ENCODE measurements around the gene IFIT1B. TPM values are rescaled to one million over a fixed set of nuclear protein-coding genes. Genes with fewer than 3 reads are reported as not detected.
"Not testable (repeated sequence)": the region's sequence is repeated elsewhere in the genome, so short reads cannot be mapped to it uniquely, and the experiment has no call there.

IFIT1B gene, protein sequence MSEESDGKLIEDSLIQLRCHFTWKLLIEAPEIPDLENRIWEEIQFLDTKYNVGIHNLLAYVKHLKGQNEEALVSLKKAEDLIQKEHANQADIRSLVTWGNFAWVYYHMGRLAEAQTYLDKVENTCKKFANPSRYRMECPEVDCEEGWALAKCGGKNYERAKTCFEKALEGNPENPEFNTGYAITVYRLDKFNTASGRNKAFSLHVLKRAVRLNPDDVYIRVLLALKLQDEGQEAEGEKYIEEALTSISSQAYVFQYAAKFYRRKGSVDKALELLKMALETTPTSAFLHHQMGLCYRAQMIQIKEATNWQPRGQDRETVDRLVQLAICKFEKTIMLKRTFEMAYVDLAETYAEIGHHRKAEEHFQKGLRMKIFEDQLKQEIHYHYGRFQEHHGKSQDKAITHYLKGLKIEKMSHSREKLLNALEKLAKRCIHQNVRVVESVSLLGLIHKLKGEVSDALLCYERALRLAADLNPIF
- not detected for total RNA-seq

DNA sequence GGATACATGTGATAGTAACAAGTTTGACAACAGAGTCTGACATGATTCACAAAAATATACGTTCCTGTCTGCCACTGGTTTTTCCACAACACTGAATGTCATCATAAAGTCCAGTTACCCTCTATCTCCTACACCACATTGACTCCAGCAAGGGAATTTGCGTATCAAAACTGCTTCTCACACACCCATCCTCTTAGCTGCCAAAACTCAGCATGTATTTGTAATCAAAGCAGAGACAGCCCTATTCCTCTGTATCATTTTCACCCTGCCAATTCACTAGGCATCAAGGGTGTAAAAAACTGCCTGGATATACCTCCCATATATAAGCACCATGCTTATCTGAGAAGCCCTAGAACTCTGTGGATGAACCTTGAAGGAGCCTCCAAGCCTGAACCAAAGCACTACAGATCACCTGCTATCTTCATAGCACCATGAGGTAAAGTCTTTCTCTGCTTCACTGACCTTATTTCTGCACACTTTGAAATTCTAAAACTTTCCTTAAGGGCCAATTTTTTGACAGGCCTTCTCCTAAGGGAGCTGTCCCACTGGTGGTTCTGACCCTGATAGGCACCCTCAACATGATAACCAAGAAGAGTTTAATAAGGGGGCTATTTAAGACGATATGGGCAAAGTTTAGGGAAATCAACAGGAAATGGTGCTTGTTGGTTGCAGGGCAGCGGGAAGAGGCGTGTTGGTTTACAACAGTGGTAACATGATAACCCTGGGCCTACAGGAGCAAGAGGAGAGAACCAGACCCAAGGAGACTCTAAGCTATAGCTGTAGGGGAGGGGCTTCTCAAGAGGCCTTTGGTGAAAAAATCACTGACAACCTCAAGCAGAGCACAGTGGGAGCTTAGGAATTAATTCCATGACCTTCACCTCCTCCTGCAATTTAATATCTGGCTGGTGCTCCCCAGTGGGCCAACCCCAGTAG, at the start of gene IFIT1B:
Gene IFIT1B (plus strand): TSS at position 352 of the 933 bp plus-strand sequence. CDS start 80 bp downstream, at position 432.
- Histone ChIP-seq H3K36me3 (no peaks in the 10 kb centered on the region), H3K9me3 (no peaks in the 10 kb centered on the region), H3K4me1 (ENCODE audit: control insufficient read depth in 1 of 2, low read depth in 2 of 2) (peaks cover 7 to 18% of the 10 kb centered on the region in 2 donors), H3K27ac (no peak within 1 kb of the TSS), H3K27me3 (replicated peaks; ENCODE audit: insufficient read depth) (no peaks in the 10 kb centered on the region), H3K4me3 (no peak within 1 kb of the TSS)
- DNase-seq (ENCODE audit: low spot score) (no peak), ATAC-seq (ENCODE audit: insufficient number of reproducible peaks, low FRiP score, low read depth) (no peak)
- TF ChIP-seq, protein P1, sequence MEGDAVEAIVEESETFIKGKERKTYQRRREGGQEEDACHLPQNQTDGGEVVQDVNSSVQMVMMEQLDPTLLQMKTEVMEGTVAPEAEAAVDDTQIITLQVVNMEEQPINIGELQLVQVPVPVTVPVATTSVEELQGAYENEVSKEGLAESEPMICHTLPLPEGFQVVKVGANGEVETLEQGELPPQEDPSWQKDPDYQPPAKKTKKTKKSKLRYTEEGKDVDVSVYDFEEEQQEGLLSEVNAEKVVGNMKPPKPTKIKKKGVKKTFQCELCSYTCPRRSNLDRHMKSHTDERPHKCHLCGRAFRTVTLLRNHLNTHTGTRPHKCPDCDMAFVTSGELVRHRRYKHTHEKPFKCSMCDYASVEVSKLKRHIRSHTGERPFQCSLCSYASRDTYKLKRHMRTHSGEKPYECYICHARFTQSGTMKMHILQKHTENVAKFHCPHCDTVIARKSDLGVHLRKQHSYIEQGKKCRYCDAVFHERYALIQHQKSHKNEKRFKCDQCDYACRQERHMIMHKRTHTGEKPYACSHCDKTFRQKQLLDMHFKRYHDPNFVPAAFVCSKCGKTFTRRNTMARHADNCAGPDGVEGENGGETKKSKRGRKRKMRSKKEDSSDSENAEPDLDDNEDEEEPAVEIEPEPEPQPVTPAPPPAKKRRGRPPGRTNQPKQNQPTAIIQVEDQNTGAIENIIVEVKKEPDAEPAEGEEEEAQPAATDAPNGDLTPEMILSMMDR (IDR thresholded peaks at IDR 0.05), result no peak

DNA sequence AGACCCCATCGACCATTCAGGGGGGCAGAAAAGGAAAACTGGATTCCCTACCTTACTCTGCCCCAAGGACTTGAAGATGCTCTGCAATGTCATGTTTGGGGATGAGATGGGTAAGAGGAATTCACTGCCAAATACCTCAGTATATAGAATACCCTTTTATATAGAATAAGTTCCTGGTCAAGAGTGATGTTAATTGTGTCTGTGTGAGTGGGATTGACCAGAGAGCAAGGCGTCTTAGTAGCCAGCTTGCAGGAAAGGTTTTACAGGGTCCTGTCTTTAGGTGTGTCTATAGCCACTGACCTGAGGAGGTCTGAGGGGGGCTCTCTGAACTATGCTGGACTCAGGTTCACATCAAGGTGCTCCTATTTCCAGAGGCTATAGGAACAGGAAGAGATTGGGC, 48.7 kb upstream of the IFIT1B start:
- DNase-seq (ENCODE audit: low spot score), result no peak
- no peak overlapping the region for H3K4me3 ChIP-seq
- peaks cover 22 to 65% of the 10 kb centered on the region in 2 donors for H3K4me1 ChIP-seq (ENCODE audit: control insufficient read depth in 1 of 2, low read depth in 2 of 2)
- ATAC-seq (ENCODE audit: insufficient number of reproducible peaks, low FRiP score, low read depth), result no peak
- no peaks in the 10 kb centered on the region for H3K27me3 ChIP-seq (replicated peaks; ENCODE audit: insufficient read depth)
- no peaks in the 10 kb centered on the region for H3K36me3 ChIP-seq
- TF ChIP-seq, protein P1 (IDR thresholded peaks at IDR 0.05), result no peak
- H3K27ac ChIP-seq, result peak overlapping the region in 1 of 2 donors; percentile 74
- no peaks in the 10 kb centered on the region for H3K9me3 ChIP-seq

DNA sequence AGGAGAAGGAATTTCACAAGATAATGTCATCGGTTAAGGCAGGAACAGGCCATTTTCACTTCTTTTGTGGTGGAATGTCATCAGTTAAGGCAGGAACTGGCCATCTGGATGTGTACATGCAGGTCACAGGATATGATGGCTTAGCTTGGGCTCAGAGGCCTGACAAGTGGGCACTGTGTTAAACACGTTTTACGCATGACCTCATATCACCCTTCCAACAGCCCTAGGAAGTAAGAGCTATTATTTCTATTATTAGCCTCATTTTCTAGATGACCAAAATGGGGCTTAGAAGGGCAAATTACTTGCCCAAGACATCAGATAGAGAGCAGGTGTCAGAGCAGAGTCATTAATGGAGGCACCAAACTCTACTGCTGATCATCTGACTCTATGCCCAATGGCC, 47.8 kb upstream of the IFIT1B start:
- not testable (repeated sequence) for H3K27ac ChIP-seq, H3K4me3 ChIP-seq
- peaks cover 22 to 65% of the 10 kb centered on the region in 2 donors for H3K4me1 ChIP-seq (ENCODE audit: control insufficient read depth in 1 of 2, low read depth in 2 of 2)

DNA sequence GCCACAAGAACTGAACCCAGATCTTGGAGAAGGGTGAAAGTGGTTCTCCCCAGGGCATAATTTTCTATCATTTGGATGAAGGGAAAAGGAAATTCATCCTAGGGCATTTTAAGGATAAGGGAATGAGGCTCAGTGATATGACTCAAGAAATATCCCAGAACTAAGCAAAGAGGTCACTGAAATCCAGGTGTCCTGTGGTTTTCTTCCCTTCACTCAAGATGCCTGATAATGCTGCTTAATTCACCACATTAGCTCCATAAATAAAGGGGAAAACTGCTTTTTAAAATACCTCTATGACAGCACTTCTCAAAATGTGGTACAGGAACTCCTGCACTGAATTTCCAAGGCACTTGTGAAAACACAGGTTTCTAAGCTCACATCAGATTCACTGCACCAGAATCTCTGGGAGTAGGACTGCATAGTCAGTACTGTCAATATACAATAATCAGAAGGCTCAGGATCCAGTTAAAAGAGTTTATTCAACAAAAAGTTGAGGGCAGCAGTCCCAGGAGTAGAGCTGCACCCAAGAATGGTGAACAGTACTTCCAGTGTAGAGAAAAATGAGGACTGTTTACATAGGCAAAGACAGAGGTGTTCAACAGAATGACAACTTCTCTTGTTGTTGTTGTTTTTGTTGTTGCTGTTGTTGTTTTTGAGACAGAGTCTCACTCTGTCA, 47.2 kb upstream of the IFIT1B start:
- no peaks in the 10 kb centered on the region for H3K9me3 ChIP-seq
- H3K4me3 ChIP-seq, result no peak overlapping the region
- ATAC-seq (ENCODE audit: insufficient number of reproducible peaks, low FRiP score, low read depth) (no peak), DNase-seq (ENCODE audit: low spot score) (no peak)
- H3K36me3 ChIP-seq, result no peaks in the 10 kb centered on the region
- TF ChIP-seq, protein P1 (IDR thresholded peaks at IDR 0.05), result no peak
- H3K4me1 ChIP-seq (ENCODE audit: control insufficient read depth in 1 of 2, low read depth in 2 of 2), result peaks cover 22 to 65% of the 10 kb centered on the region in 2 donors
- H3K27me3 ChIP-seq (replicated peaks; ENCODE audit: insufficient read depth), result no peaks in the 10 kb centered on the region
- H3K27ac ChIP-seq, result no peak overlapping the region

More for the DNA sequence above, 47.8 kb upstream of the IFIT1B start:
- not testable (repeated sequence) for H3K36me3 ChIP-seq; H3K27me3 ChIP-seq (replicated peaks; ENCODE audit: insufficient read depth); H3K9me3 ChIP-seq; DNase-seq (ENCODE audit: low spot score); ATAC-seq (ENCODE audit: insufficient number of reproducible peaks, low FRiP score, low read depth)

DNA sequence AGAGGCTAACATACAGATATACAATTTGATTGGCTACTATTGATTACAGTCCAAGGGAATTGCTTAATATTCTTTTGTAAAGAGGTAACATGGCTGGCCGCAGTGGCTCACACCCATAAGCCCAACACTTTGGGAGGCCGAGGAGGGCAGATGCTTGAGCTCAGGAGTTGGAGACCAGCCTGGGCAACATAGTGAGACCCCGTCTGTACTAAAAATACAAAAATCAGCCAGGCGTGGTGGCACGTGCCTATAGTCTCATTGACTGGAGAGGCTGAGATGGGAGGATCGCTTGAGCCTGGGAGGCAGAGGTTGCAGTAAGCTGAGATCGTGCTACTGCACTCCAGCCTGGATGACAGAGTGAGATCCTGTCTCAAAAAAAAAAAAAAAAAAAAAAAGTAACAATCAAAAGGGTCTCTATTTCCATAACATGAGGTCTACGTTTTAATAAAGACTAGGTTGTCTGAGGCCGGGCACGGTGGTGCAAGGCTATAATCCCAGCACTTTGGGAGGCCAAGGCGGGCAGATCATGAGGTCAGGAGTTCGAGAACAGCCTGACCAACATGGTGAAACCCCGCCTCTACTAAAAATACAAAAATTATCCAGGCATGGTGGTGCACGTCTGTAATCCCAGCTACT, 46.3 kb upstream of the IFIT1B start:
- H3K9me3 ChIP-seq; DNase-seq (ENCODE audit: low spot score); ATAC-seq (ENCODE audit: insufficient number of reproducible peaks, low FRiP score, low read depth); H3K27me3 ChIP-seq (replicated peaks; ENCODE audit: insufficient read depth); H3K36me3 ChIP-seq: not testable (repeated sequence)
- H3K27ac ChIP-seq, result peak overlapping the region; percentile 30 to 68
- H3K4me3 ChIP-seq, result peak overlapping the region; percentile 51
- H3K4me1 ChIP-seq (ENCODE audit: control insufficient read depth in 1 of 2, low read depth in 2 of 2), result peaks cover 22 to 65% of the 10 kb centered on the region in 2 donors

All from thoracic aorta (tissue), 2 donors.